ENCODE measurements around the gene FLVCR1.

DNA sequence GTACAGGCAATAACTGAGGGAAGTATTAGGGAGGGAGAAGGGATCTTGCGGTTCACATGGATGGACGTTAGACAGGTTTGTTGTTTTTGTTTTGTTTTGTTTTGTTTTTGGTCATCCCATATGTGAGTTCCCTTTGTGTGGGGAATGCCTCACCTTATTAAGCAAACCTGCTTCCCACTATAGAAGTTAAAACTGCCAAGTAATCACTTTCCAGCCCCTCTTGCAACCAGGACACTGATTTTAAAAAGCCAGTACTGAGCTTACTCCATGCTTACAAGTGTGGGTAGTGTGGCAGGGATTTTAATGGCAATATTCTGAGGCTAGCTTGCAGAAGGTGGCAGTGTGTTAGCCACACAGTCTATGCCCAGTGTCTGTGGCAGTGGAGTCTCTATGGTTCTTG, 37.1 kb upstream of the FLVCR1 start:
- TF ChIP-seq, protein P1, sequence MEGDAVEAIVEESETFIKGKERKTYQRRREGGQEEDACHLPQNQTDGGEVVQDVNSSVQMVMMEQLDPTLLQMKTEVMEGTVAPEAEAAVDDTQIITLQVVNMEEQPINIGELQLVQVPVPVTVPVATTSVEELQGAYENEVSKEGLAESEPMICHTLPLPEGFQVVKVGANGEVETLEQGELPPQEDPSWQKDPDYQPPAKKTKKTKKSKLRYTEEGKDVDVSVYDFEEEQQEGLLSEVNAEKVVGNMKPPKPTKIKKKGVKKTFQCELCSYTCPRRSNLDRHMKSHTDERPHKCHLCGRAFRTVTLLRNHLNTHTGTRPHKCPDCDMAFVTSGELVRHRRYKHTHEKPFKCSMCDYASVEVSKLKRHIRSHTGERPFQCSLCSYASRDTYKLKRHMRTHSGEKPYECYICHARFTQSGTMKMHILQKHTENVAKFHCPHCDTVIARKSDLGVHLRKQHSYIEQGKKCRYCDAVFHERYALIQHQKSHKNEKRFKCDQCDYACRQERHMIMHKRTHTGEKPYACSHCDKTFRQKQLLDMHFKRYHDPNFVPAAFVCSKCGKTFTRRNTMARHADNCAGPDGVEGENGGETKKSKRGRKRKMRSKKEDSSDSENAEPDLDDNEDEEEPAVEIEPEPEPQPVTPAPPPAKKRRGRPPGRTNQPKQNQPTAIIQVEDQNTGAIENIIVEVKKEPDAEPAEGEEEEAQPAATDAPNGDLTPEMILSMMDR (IDR thresholded peaks at IDR 0.05) = no peak
- TF ChIP-seq POLR2A (IDR thresholded peaks at IDR 0.05) = no peak

All from Peyer's patch (tissue), 4 donors.